ENCODE data around the gene EPHA4.

DNA sequence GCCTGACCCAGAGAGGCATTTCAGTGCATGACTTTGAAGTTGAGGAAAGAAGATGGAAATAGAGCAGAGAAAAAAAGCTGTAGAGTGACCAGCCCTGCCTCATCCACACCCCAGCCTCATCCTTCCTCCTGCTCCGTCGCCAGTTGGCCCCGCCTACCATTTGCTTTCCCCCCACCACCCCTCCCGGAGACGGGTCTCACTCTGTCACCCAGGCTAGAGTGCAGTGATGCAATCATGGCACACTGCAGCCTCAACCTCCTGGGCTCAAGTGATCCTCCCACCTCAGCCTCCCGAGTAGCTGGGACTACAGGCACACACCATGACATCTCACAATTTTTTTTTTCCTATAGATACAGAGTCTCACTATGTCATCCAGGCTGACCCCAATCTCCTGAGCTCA is 200.8 kb downstream of the EPHA4 start:
- TF ChIP-seq, protein P1, sequence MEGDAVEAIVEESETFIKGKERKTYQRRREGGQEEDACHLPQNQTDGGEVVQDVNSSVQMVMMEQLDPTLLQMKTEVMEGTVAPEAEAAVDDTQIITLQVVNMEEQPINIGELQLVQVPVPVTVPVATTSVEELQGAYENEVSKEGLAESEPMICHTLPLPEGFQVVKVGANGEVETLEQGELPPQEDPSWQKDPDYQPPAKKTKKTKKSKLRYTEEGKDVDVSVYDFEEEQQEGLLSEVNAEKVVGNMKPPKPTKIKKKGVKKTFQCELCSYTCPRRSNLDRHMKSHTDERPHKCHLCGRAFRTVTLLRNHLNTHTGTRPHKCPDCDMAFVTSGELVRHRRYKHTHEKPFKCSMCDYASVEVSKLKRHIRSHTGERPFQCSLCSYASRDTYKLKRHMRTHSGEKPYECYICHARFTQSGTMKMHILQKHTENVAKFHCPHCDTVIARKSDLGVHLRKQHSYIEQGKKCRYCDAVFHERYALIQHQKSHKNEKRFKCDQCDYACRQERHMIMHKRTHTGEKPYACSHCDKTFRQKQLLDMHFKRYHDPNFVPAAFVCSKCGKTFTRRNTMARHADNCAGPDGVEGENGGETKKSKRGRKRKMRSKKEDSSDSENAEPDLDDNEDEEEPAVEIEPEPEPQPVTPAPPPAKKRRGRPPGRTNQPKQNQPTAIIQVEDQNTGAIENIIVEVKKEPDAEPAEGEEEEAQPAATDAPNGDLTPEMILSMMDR (IDR thresholded peaks at IDR 0.05; ENCODE audit: borderline replicate concordance, extremely low read depth, low read length, poor library complexity, severe bottlenecking): no peak
- no peak for TF ChIP-seq EZH2 (IDR thresholded peaks at IDR 0.05; ENCODE audit: borderline replicate concordance, low read depth, low read length, severe bottlenecking)
